Measurements from ENCODE around the gene TMPRSS5. TPM values are rescaled to one million over a fixed set of nuclear protein-coding genes. Genes with fewer than 3 reads are reported as not detected.

TMPRSS5 gene
- total RNA-seq, 1 experiment from 2014 or later: 0.07 TPM

DNA sequence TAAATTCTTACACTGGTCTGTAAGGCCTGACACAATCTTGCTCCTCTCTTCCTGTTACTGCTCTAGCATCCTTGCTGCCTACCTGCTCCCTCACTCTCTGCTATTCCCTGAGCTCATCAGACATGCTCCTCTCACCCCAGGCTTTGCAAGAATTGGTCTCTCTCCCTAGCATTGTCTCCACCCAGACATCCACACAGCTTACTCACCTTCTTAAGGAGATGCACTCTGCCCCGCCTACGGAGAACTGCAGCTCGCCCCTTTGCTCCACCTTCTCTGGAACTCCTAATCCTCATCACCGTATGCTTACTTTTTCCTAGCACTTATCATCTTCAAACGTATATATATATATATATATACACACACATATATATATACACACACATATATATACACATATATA lies 23.3 kb upstream of the TMPRSS5 start:
- H2AFZ ChIP-seq (ENCODE audit: low read length): no peak overlapping the region
- H3K4me1 ChIP-seq (ENCODE audit: insufficient read depth, low read length): peaks cover 8% of the 10 kb centered on the region; the same call in 1 of the 2 replicates
- H3K9ac ChIP-seq (ENCODE audit: low read length): no peak overlapping the region
- no peaks in the 10 kb centered on the region for H3F3A ChIP-seq (ENCODE audit: low read length, unreplicated experiment)
- ChIA-PET POLR2A (ENCODE audit: unreplicated experiment) (no interaction called here), CTCF (no interaction called here)
- BruUV-seq (replicated peaks): no TSS peak
- H3K9me3 ChIP-seq (ENCODE audit: low read length): no peaks in the 10 kb centered on the region
- no peak overlapping the region for H3K27ac ChIP-seq (ENCODE audit: low read length)
- ATAC-seq: 0 out of 2 replicates have a peak, but pooled peaks have one; percentile 10
- H4K20me1 ChIP-seq (ENCODE audit: low read length): no peaks in the 10 kb centered on the region
- TF ChIP-seq, protein P1, sequence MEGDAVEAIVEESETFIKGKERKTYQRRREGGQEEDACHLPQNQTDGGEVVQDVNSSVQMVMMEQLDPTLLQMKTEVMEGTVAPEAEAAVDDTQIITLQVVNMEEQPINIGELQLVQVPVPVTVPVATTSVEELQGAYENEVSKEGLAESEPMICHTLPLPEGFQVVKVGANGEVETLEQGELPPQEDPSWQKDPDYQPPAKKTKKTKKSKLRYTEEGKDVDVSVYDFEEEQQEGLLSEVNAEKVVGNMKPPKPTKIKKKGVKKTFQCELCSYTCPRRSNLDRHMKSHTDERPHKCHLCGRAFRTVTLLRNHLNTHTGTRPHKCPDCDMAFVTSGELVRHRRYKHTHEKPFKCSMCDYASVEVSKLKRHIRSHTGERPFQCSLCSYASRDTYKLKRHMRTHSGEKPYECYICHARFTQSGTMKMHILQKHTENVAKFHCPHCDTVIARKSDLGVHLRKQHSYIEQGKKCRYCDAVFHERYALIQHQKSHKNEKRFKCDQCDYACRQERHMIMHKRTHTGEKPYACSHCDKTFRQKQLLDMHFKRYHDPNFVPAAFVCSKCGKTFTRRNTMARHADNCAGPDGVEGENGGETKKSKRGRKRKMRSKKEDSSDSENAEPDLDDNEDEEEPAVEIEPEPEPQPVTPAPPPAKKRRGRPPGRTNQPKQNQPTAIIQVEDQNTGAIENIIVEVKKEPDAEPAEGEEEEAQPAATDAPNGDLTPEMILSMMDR (conservative IDR thresholded peaks at IDR 0.05; ENCODE audit: low read depth, low read length): no peak
- TF ChIP-seq EZH2phosphoT487 (IDR thresholded peaks at IDR 0.05; ENCODE audit: borderline replicate concordance, low read length) (no peak), EZH2 (IDR thresholded peaks at IDR 0.05; ENCODE audit: low read length, unreplicated experiment) (no peak)
- H3K27me3 ChIP-seq (ENCODE audit: low read length): no peaks in the 10 kb centered on the region
- peaks cover 17% of the 10 kb centered on the region; the same call in 1 of the 2 replicates for H3K36me3 ChIP-seq (ENCODE audit: low read depth, low read length)
- H3K4me3 ChIP-seq (ENCODE audit: low read length): no peak overlapping the region
- no peaks in the 10 kb centered on the region for H3K9me2 ChIP-seq (replicated peaks; ENCODE audit: low read length)
- no peak for DNase-seq
- H3K79me2 ChIP-seq (ENCODE audit: low read length): no peaks in the 10 kb centered on the region
- intact Hi-C loops (cut with micrococcal nuclease): no loop called here
- H3K4me2 ChIP-seq (ENCODE audit: low read length): no peak overlapping the region

DNA sequence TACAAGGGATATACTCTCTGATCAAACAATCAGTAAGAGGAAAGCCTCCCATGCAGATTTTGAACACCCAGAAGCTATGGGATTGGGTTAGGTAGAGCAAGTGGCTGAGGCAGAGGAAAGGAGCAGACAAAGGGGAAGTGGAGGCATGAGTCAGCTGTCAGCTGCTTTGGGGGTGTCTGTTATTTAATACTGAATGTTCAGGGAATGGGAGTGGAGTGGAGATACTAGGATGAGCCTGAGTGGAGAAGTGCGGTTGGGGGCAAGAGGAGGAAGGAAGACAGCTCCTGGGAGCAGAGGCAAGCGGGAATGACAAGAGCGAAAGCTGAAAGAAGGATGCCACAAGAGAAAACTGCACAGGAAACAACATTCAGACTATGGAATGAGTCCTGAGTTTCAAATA lies 22.7 kb upstream of the TMPRSS5 start:
- TF ChIP-seq EZH2phosphoT487 (IDR thresholded peaks at IDR 0.05; ENCODE audit: borderline replicate concordance, low read length): no peak
- TF ChIP-seq, protein P1 (conservative IDR thresholded peaks at IDR 0.05; ENCODE audit: low read depth, low read length): no peak
- TF ChIP-seq EZH2 (IDR thresholded peaks at IDR 0.05; ENCODE audit: low read length, unreplicated experiment): no peak
- H3K27ac ChIP-seq (ENCODE audit: low read length): no peak overlapping the region
- no peaks in the 10 kb centered on the region for H3K9me3 ChIP-seq (ENCODE audit: low read length)
- ChIA-PET POLR2A (ENCODE audit: unreplicated experiment) (no interaction called here), CTCF (no interaction called here)
- H3K4me3 ChIP-seq (ENCODE audit: low read length): no peak overlapping the region
- H3K9ac ChIP-seq (ENCODE audit: low read length): no peak overlapping the region
- no TSS peak for BruUV-seq (replicated peaks)
- no peak for DNase-seq
- no peak overlapping the region for H2AFZ ChIP-seq (ENCODE audit: low read length)
- H3K4me1 ChIP-seq (ENCODE audit: insufficient read depth, low read length): peaks cover 8% of the 10 kb centered on the region; the same call in 1 of the 2 replicates
- H3K36me3 ChIP-seq (ENCODE audit: low read depth, low read length): peaks cover 13% of the 10 kb centered on the region; the same call in 1 of the 2 replicates
- intact Hi-C loops (cut with micrococcal nuclease): no loop called here
- no peaks in the 10 kb centered on the region for H3K79me2 ChIP-seq (ENCODE audit: low read length)
- no peaks in the 10 kb centered on the region for H3K9me2 ChIP-seq (replicated peaks; ENCODE audit: low read length)
- ATAC-seq: no peak
- no peaks in the 10 kb centered on the region for H3F3A ChIP-seq (ENCODE audit: low read length, unreplicated experiment)
- H3K4me2 ChIP-seq (ENCODE audit: low read length): no peak overlapping the region
- H3K27me3 ChIP-seq (ENCODE audit: low read length): no peaks in the 10 kb centered on the region
- no peaks in the 10 kb centered on the region for H4K20me1 ChIP-seq (ENCODE audit: low read length)

DNA sequence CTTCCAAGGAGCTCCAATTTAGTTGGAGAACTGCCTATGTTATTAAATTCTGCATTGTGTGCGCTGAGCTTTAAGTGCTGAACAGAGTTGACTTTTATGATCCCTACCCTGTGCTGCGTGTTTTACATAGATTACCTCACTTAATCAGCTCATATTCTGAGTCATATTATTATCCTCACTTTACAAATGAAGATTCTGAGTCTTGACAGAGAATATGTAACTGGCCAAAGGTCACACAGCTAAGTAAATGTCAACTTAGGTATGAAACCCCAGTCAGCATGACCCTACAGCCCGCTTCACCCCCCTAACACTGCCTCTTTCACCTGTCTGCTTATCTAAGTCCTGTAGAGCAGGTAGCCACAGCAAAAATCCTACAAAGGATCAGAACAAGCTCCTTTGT lies 19.8 kb upstream of the TMPRSS5 start:
- TF ChIP-seq, protein P1 (conservative IDR thresholded peaks at IDR 0.05; ENCODE audit: low read depth, low read length): no peak
- TF ChIP-seq EZH2phosphoT487 (IDR thresholded peaks at IDR 0.05; ENCODE audit: borderline replicate concordance, low read length) (no peak), EZH2 (IDR thresholded peaks at IDR 0.05; ENCODE audit: low read length, unreplicated experiment) (no peak)
- DNase-seq (peak; percentile 11), ATAC-seq (peak; percentile 44; the same call in 1 of the 2 replicates)
- H3K9me3 ChIP-seq (ENCODE audit: low read length): no peaks in the 10 kb centered on the region
- POLR2A ChIA-PET (ENCODE audit: unreplicated experiment): interaction anchor here (0.6 kb wide), 2 partner anchors 73 to 294 kb away, joined by 3 to 7 read pairs; no protein-coding TSS in a partner anchor
- no peak overlapping the region for H3K27ac ChIP-seq (ENCODE audit: low read length)
- no peak overlapping the region for H3K4me2 ChIP-seq (ENCODE audit: low read length)
- no TSS peak for BruUV-seq (replicated peaks)
- intact Hi-C loops (cut with micrococcal nuclease): no loop called here
- H3K27me3 ChIP-seq (ENCODE audit: low read length): no peaks in the 10 kb centered on the region
- no peaks in the 10 kb centered on the region for H3K79me2 ChIP-seq (ENCODE audit: low read length)
- CTCF ChIA-PET: interaction anchor here (0.6 kb wide), 1 partner anchor 50 kb away, joined by 3 read pairs; no protein-coding TSS in a partner anchor
- H3F3A ChIP-seq (ENCODE audit: low read length, unreplicated experiment): no peaks in the 10 kb centered on the region
- H2AFZ ChIP-seq (ENCODE audit: low read length): no peak overlapping the region
- no peaks in the 10 kb centered on the region for H3K36me3 ChIP-seq (ENCODE audit: low read depth, low read length)
- H4K20me1 ChIP-seq (ENCODE audit: low read length): no peaks in the 10 kb centered on the region
- no peak overlapping the region for H3K9ac ChIP-seq (ENCODE audit: low read length)
- H3K4me3 ChIP-seq (ENCODE audit: low read length): no peak overlapping the region
- H3K9me2 ChIP-seq (replicated peaks; ENCODE audit: low read length): no peaks in the 10 kb centered on the region
- peaks cover 8% of the 10 kb centered on the region; the same call in 1 of the 2 replicates for H3K4me1 ChIP-seq (ENCODE audit: insufficient read depth, low read length)

Measured in PC-3 (cell line).